Stimulated activated effector memory CD8-positive, alpha-beta T cell treated with anti-CD3 and anti-CD28 coated beads, Interleukin-12 subunit alpha, Interleukin-12 subunit beta, amount 100 ng/mL, for 72 hours (primary cell): ENCODE results near the gene TIAM1.

Experiments used
- ATAC-seq: fragments of 150-1000 bp; cut with Tn5 transposase; 2 replicates; pipeline ENCODE4 v1.10.0; 2021
- DNase-seq, 2 donors: peaks; one replicate each; pipeline ENCODE4 v3.0.0; 2021 to 2022; ENCODE audit warnings: low spot score in 2 of 2
- H3K27ac Mint-ChIP-seq: one replicate; pipeline ENCODE4 v1.8.0; 2022; ENCODE audit warnings: mild to moderate bottlenecking, mixed read lengths
- H3K36me3 Mint-ChIP-seq: one replicate; pipeline ENCODE4 v1.8.0; 2022; ENCODE audit warnings: mild to moderate bottlenecking, mixed read lengths
- H3K4me1 Mint-ChIP-seq: one replicate; pipeline ENCODE4 v1.8.0; 2022; ENCODE audit warnings: mixed read lengths
- H3K4me3 Mint-ChIP-seq: one replicate; pipeline ENCODE4 v1.8.0; 2022; ENCODE audit warnings: mild to moderate bottlenecking, mixed read lengths
- H3K9me3 Mint-ChIP-seq: one replicate; pipeline ENCODE4 v1.8.0; 2022; ENCODE audit warnings: mixed read lengths

Gene TIAM1

GRCh38 chr21:31345136-31345535, 1.1 kb upstream of the TIAM1 start:
- H3K27ac Mint-ChIP-seq, result no peak overlapping the region
- peaks cover 33% of the 10 kb centered on the region for H3K4me1 Mint-ChIP-seq
- H3K4me3 Mint-ChIP-seq, result peak overlapping the region; percentile 85
- DNase-seq (no peak), ATAC-seq (no peak)
- H3K36me3 Mint-ChIP-seq, result no peaks in the 10 kb centered on the region
- H3K9me3 Mint-ChIP-seq, result no peaks in the 10 kb centered on the region

DNA sequence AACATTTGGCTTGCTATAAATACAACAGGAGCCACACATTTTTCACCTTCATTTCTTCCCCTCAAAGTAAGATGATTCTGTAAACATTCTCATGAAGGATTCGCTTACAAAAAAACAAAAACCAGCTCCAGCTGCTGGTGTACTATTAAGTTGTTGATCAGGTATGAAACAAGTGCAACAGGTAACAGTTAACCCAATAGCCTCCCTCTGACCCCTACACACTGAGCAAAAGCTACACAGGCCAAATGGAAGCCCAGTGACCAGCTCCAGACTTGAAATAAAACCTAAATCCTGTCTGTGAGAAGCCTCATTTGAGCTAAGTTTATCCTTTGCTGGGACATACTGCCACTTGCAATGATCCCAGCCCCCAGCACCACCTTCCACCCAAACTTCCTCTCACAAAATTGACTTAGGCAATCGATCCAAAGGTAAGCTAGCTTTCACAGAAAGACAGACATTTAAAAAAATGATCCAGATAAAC, 991 bp downstream of the TIAM1 start:
- H3K4me3 Mint-ChIP-seq, result peak overlapping the region; percentile 85
- H3K36me3 Mint-ChIP-seq, result no peaks in the 10 kb centered on the region
- no peaks in the 10 kb centered on the region for H3K9me3 Mint-ChIP-seq
- H3K27ac Mint-ChIP-seq, result peak overlapping the region; percentile 92
- no peak for ATAC-seq
- H3K4me1 Mint-ChIP-seq, result peaks cover 33% of the 10 kb centered on the region
- DNase-seq, result no peak

DNA sequence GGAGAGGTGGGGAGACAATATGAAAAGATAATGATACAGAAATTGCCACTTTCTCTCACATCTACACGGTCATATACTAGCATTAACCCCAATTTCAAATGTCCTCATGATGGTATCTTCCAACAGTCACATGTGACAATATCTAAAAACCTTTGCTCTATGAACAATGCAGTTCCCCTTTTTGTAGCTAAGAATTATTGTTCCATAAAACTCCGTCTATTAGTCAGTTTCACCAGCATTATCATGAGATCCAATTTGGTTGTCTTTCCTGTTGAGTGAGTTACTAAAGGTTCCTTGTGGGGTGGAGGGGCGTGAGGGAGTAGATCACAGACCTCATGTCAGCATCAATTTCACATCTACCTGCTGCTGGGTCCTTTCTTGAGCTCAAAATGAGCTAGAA, 1.7 kb downstream of the TIAM1 start:
- H3K9me3 Mint-ChIP-seq, result no peaks in the 10 kb centered on the region
- peak overlapping the region; percentile 85 for H3K4me3 Mint-ChIP-seq
- no peak overlapping the region for H3K27ac Mint-ChIP-seq
- DNase-seq, result no peak
- H3K36me3 Mint-ChIP-seq, result peaks cover under 1% of the 10 kb centered on the region
- peaks cover 33% of the 10 kb centered on the region for H3K4me1 Mint-ChIP-seq
- ATAC-seq, result no peak

- Mint-ChIP-seq H3K36me3 (peaks cover 14% of the 10 kb centered on the region), H3K9me3 (no peaks in the 10 kb centered on the region), H3K4me1 (peaks cover 39% of the 10 kb centered on the region), H3K27ac (peak overlapping the region; percentile 3), H3K4me3 (peak overlapping the region; percentile 85)
- ATAC-seq, result peak; percentile 34
- no peak for DNase-seq
Measured at GRCh38 chr21:31340942-31341487, 3.0 kb downstream of the TIAM1 start.

DNA sequence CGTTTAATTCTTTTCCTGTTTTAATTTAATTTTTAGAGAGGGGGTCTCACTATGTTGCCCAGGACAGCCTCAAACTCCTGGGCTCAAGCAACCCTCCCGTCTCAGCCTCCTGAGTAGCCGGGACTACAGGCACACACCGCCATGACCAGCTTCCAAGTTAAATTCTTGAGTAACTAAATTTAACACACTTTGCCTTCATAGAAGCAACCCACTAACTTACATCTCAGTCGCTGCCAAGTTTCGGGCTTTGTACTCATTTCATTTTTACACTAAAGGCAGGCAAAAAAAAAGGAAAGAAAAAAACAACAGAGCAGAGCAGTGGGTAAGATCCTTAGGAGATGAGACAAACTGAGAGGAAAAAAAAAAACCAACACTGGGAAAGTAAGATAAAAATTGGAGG, 3.5 kb downstream of the TIAM1 start:
- peak overlapping the region; percentile 3 for H3K27ac Mint-ChIP-seq
- H3K9me3 Mint-ChIP-seq, result no peaks in the 10 kb centered on the region
- H3K36me3 Mint-ChIP-seq, result peaks cover 14% of the 10 kb centered on the region
- ATAC-seq (no peak), DNase-seq (no peak)
- H3K4me3 Mint-ChIP-seq, result peak overlapping the region; percentile 85
- H3K4me1 Mint-ChIP-seq, result peaks cover 42% of the 10 kb centered on the region

DNA sequence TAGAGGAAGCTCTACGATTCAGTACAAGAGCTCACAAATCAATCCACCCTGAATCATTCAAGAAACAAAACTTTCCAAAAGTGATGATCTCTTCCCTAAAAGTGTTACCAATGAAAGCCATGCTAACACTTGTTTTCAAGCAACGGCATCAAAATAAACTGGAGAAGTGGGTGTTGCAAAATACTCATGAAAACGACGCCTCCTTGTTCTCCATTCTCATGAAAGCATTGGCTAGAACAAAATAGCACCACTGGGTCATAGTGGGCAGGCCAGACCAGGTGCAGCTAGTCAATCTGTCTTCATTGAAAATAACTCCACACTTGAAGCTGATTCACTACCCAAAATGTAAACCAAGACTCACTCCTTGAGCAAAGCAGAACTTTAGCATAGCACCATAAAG, 4.3 kb downstream of the TIAM1 start:
- H3K36me3 Mint-ChIP-seq, result peaks cover 14% of the 10 kb centered on the region
- ATAC-seq, result no peak
- H3K4me1 Mint-ChIP-seq, result peaks cover 45% of the 10 kb centered on the region
- H3K27ac Mint-ChIP-seq, result no peak overlapping the region
- no peak for DNase-seq
- no peaks in the 10 kb centered on the region for H3K9me3 Mint-ChIP-seq
- H3K4me3 Mint-ChIP-seq, result no peak overlapping the region

DNA sequence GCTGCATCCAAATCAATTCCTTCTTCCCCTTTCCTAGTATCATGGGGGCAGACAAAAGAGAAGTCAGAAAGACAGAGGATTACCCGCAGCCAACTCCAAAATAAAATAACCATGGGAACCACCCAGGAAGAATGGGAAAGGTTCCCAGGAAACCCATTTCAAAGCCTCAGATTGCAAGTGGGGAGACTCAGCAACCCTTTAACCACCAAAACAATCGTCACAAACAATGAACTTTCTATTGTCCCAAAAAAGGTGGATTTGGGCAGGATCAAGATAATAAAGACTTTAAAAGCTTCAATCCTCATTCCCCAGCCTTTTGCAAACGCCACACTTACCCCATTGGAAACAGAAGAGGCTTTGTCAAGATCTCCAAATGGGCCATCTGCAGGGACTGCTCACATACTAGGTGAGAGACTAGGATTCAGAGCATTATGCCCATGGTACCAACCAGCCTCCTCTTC, 5.1 kb downstream of the TIAM1 start:
- DNase-seq, result no peak
- Mint-ChIP-seq H3K4me3 (no peak overlapping the region), H3K27ac (no peak overlapping the region), H3K9me3 (no peaks in the 10 kb centered on the region), H3K4me1 (peaks cover 43% of the 10 kb centered on the region), H3K36me3 (peaks cover 14% of the 10 kb centered on the region)
- ATAC-seq, result no peak

DNA sequence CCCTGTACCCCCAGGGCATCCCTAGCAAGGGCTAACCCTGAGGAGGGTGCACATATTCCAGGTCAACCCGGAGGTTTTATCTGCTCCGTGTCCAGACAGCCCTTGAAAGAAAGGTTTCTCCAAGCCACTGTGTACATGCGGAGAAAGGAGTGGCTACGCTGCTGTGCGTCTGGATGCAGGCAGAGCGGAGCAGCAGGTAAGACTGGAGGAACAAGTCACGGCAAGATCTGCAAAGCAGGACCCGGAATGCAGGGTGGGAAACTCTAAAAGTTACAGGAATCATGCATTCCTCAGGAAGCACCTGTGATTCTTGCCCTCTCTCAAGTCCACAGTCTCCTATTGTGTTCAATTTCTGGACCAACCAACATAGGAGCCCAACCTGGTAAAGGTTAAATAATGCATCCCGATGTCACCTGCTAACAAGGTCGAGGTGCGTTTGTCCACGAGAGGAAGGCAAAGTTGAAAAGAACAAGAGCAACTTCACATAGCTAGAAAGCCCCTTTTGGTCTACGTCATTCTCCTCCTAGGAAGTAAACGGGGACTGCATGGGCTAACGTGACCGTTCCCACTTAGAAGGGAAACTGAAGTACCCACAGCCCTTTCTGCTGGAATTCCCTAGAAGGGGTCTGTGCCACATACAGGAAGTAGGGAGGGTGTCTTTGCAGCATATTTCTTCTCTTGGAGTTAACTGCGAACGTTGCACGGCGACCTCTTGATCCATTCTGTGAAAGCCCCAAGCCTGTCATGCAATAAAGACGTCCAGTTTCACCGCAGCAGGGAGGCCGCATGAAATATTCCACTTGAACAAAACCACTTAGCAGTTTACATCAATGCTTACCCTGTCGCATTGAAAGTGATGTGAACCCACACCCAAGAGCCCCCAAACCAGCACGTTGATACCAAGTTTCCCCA, 5.8 kb downstream of the TIAM1 start:
- ATAC-seq (no peak), DNase-seq (no peak)
- no peak overlapping the region for H3K4me3 Mint-ChIP-seq
- no peaks in the 10 kb centered on the region for H3K9me3 Mint-ChIP-seq
- peaks cover 43% of the 10 kb centered on the region for H3K4me1 Mint-ChIP-seq
- H3K36me3 Mint-ChIP-seq, result peaks cover 14% of the 10 kb centered on the region
- H3K27ac Mint-ChIP-seq, result no peak overlapping the region

DNA sequence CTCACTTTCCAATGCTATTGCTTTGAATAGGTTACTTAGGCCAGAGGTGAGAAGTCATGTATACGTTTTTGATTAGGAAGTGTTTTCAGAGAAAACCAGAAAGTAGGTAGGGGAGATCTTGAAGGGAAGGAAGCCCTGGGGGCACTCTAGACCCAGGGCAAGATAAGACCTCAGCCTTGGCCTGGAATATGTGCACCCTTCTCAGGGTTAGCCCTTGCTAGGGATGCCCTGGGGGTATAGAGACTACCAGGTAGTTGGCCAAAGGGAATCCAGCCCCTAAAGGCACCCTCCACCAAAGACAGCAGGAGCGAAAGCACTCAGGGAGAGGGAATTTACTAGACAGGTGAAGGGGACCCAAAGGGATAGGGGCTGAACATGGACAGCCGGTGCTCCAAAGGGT, 7.0 kb downstream of the TIAM1 start:
- no peak overlapping the region for H3K4me3 Mint-ChIP-seq
- peak overlapping the region; percentile 74 for H3K27ac Mint-ChIP-seq
- H3K4me1 Mint-ChIP-seq, result peaks cover 46% of the 10 kb centered on the region
- peaks cover 14% of the 10 kb centered on the region for H3K36me3 Mint-ChIP-seq
- ATAC-seq (no peak), DNase-seq (no peak)
- no peaks in the 10 kb centered on the region for H3K9me3 Mint-ChIP-seq

DNA sequence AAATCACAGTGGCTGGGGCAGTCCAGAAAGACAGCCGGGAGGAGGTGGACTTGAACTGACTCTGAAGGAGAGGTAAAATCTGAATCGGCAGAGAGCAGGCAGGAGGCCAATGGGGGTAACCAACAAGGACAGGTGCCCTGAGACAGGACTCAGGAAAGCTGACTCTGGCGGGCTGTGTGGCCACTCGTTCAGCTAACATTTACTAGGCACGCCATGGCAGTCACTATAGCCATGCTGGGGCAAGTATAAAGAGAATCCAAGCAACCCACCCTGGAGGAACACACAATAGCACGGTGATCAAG, 7.4 kb downstream of the TIAM1 start:
- Mint-ChIP-seq H3K9me3 (no peaks in the 10 kb centered on the region), H3K4me1 (peaks cover 46% of the 10 kb centered on the region), H3K36me3 (peaks cover 14% of the 10 kb centered on the region), H3K4me3 (peak overlapping the region; percentile 19), H3K27ac (peak overlapping the region; percentile 74)
- ATAC-seq (no peak), DNase-seq (no peak)

GRCh38 chr21:31335957-31336738, 7.9 kb downstream of the TIAM1 start:
- Mint-ChIP-seq H3K27ac (no peak overlapping the region), H3K4me1 (peaks cover 46% of the 10 kb centered on the region), H3K4me3 (peak overlapping the region; percentile 19), H3K9me3 (no peaks in the 10 kb centered on the region), H3K36me3 (peaks cover 14% of the 10 kb centered on the region)
- peak; percentile 89 for ATAC-seq
- no peak for DNase-seq

GRCh38 chr21:31334648-31335121, 9.4 kb downstream of the TIAM1 start:
- Mint-ChIP-seq H3K9me3 (no peaks in the 10 kb centered on the region), H3K4me3 (no peak overlapping the region), H3K36me3 (peaks cover 14% of the 10 kb centered on the region), H3K4me1 (peaks cover 37% of the 10 kb centered on the region), H3K27ac (no peak overlapping the region)
- no peak for DNase-seq
- no peak for ATAC-seq

DNA sequence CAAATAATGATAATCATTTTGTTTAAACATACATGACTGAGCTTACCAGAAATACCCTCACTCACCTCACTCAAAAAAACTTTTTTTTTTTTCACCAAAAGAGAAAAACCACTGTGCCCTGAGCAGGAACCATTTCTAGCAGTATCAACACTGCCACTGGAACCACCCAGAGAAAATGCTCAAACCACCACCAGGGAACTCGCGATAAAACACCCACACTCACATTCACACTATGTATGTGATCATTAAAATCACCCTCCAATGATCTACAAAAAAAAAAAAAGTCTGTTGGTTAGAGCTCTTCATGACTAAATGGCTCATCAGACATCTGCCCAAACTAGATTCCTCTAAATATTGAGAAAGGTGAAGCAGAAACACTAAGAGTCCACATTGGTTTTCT, 11.5 kb downstream of the TIAM1 start:
- DNase-seq, result no peak
- H3K9me3 Mint-ChIP-seq, result peaks cover 3% of the 10 kb centered on the region
- H3K4me3 Mint-ChIP-seq, result no peak overlapping the region
- peaks cover 44% of the 10 kb centered on the region for H3K4me1 Mint-ChIP-seq
- peak; percentile 71 for ATAC-seq
- no peak overlapping the region for H3K27ac Mint-ChIP-seq
- H3K36me3 Mint-ChIP-seq, result peaks cover 14% of the 10 kb centered on the region

DNA sequence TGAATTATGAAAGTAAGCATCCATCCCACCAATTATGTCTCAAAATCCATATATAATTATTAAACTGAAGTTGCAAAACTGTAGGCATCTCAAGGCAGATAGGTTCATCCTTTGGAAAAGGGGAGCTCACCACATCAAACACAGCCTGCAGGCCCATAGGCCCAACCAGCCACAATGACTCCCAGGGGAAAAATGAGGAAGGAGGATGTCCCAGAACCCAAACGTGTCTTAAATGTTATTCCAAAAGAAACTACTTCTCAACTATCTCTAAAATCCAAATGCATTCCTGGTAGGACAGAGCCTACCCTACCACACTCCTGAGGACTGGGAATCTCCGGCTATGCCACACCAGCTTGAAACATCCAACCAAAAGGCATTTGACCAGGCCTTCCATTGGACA, 12.8 kb downstream of the TIAM1 start:
- H3K9me3 Mint-ChIP-seq, result peaks cover 3% of the 10 kb centered on the region
- no peak overlapping the region for H3K27ac Mint-ChIP-seq
- peaks cover 2% of the 10 kb centered on the region for H3K36me3 Mint-ChIP-seq
- H3K4me1 Mint-ChIP-seq, result peaks cover 43% of the 10 kb centered on the region
- no peak overlapping the region for H3K4me3 Mint-ChIP-seq
- no peak for ATAC-seq
- DNase-seq, result no peak

- Mint-ChIP-seq H3K27ac (no peak overlapping the region), H3K4me3 (no peak overlapping the region), H3K36me3 (no peaks in the 10 kb centered on the region), H3K9me3 (peaks cover 3% of the 10 kb centered on the region), H3K4me1 (peaks cover 44% of the 10 kb centered on the region)
- ATAC-seq (no peak), DNase-seq (no peak)
Measured at GRCh38 chr21:31330144-31330483, 13.9 kb downstream of the TIAM1 start.
